GM23338 (cell line): Measurements from ENCODE around the gene ITFG1. TPM values are rescaled to one million over a fixed set of nuclear protein-coding genes. Genes with fewer than 3 reads are reported as not detected.

ENCODE experiments used
- CTCF ChIP-seq, 2 experiments: fragments of 200-600 bp in 1 of 2; sonication (generic) in 1 of 2; conservative IDR thresholded peaks; 2 replicates each; pipeline versions ENCODE4 v1.5.1 to v1.6.1; 2016 to 2017; ENCODE audit warnings: antibody characterized with exemption in 2 of 2, low read depth in 2 of 2, mild to moderate bottlenecking in 2 of 2, moderate library complexity in 1 of 2
- EZH2 ChIP-seq: fragments of 200-600 bp; sonication (generic); IDR thresholded peaks from one replicate; pipeline ENCODE4 v1.8.0; 2017; ENCODE audit warnings: antibody characterized with exemption, mild to moderate bottlenecking, low read depth; ENCODE audit not compliant: unreplicated experiment
- EZH2phosphoT487 ChIP-seq: fragments of 200-600 bp; sonication (generic); IDR thresholded peaks from one replicate; pipeline ENCODE4 v1.8.1; 2018; ENCODE audit warnings: antibody characterized with exemption; ENCODE audit not compliant: unreplicated experiment
- JUNB ChIP-seq: IDR thresholded peaks from one replicate; pipeline ENCODE4 v1.6.1; 2016; ENCODE audit warnings: antibody characterized with exemption; ENCODE audit not compliant: unreplicated experiment
- POLR2AphosphoS5 ChIP-seq: IDR thresholded peaks from 2 replicates; pipeline ENCODE4 v1.6.1; 2016; ENCODE audit warnings: antibody characterized with exemption, low read depth
- REST ChIP-seq: IDR thresholded peaks from one replicate; pipeline ENCODE4 v1.6.1; 2018; ENCODE audit warnings: antibody characterized with exemption; ENCODE audit not compliant: unreplicated experiment
- ZNF114 ChIP-seq: fragments of 250-450 bp; sonication (Bioruptor Pico); IDR thresholded peaks from 2 replicates; pipeline ENCODE4 v1.5.0; 2020; ENCODE audit warnings: mild to moderate bottlenecking, moderate library complexity
- ZNF331 ChIP-seq: fragments of 250-450 bp; sonication (Bioruptor Pico); IDR thresholded peaks from 2 replicates; pipeline ENCODE4 v1.5.0; 2020; ENCODE audit warnings: low read depth, mild to moderate bottlenecking, moderate library complexity
- ZNF462 ChIP-seq: fragments of 250-450 bp; sonication (Bioruptor Pico); IDR thresholded peaks from 2 replicates; pipeline ENCODE4 v1.5.0; 2020; ENCODE audit warnings: mild to moderate bottlenecking, moderate library complexity
- polyA plus RNA-seq: library from polyadenylated mRNA; unstranded; fragments of >200 nt; fragmentation: Nextera tagmentation; extraction: Ambion mirVana; gene quantifications from 2 replicates; pipeline ENCODE4 v1.2.1, GENCODE V29; 2016
- small RNA-seq: library from RNA; depleted of rRNA; stranded (forward); fragments of <200 nt; gene quantifications from one replicate; pipeline ENCODE3, GENCODE V24; 2014; ENCODE audit warnings: low replicate concordance
- total RNA-seq: library from RNA; depleted of rRNA; stranded (reverse); fragments of >200 nt; shearing (Covaris generic); gene quantifications from 2 replicates; pipeline ENCODE4 v1.2.3, GENCODE V29; 2014; rRNA removed

The ITFG1 gene
- total and polyA plus RNA-seq, 2 experiments from 2014 or later = 18.5 to 26.9 TPM

- TF ChIP-seq ZNF462 (CRISPR knock-in tag) = no peak
- TF ChIP-seq REST = no peak
- no peak for TF ChIP-seq EZH2
- TF ChIP-seq POLR2AphosphoS5 = no peak
- TF ChIP-seq EZH2phosphoT487 = no peak
- TF ChIP-seq CTCF (conservative IDR thresholded peaks at IDR 0.05; ENCODE audit: low read depth in 2 of 2) = no peak
- TF ChIP-seq JUNB = no peak
- no peak for TF ChIP-seq ZNF331 (CRISPR knock-in tag)
- no peak for TF ChIP-seq ZNF114 (CRISPR knock-in tag)
Measured at GRCh38 chr16:47109361-47109760, 351.5 kb downstream of the ITFG1 start (continued).

Small RNA genes lying within 50 kb of the gene (small RNA-seq; reads per million reads assigned to genes)
- not detected for gene RF00019
- not detected for gene RNA5SP425

Other genes with a start within 250 kb of the ITFG1 start
- 46.7 and 57.3 TPM in 2 replicates for gene PHKB, start 268 bp upstream of the ITFG1 start, total RNA-seq
- gene PHKB, start 268 bp upstream of the ITFG1 start, polyA plus RNA-seq = 17.9 and 20.3 TPM in 2 replicates